Testis (tissue), 2 donors: ENCODE data around the gene THBS4.

Experiments
- CTCF ChIP-seq, 3 experiments: fragments of 450-650 bp in 2 of 3; fragments of 200-600 bp in 1 of 3; sonication (generic) in 1 of 3; IDR thresholded peaks; one replicate each; pipeline ENCODE4 v1.5.1; 2016 to 2019; ENCODE audit warnings: antibody characterized with exemption in 3 of 3, mild to moderate bottlenecking in 2 of 3, moderate library complexity in 1 of 3
- POLR2A ChIP-seq: fragments of 450-650 bp; IDR thresholded peaks from one replicate; pipeline ENCODE4 v1.6.1; 2017; ENCODE audit warnings: antibody characterized with exemption, mild to moderate bottlenecking, moderate library complexity

DNA sequence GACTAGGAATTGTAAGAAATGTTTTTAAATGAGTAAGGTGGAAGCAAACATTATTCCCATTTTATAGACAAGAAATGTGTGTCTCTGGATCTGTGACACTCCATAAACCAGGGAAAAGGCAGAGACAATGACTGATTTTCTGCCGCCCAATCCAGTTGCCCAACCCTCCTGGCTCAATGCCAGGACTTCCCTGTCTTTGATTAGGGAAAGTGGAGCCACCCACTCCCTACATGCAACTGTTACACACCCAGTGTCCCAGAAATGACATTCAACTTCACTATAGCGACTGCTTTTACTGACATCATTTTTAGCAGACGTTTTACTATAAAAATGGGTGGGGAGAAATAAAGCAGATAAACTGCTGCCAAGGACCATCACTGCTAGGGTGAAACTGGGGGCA, 79.7 kb downstream of the THBS4 start:
- TF ChIP-seq CTCF (IDR thresholded peaks at IDR 0.05) (no peak), POLR2A (no peak)
